ENCODE results near the gene LAMC2.
"Not testable (repeated sequence)": the region's sequence is repeated elsewhere in the genome, so short reads cannot be mapped to it uniquely, and the experiment has no call there.

Gene LAMC2

DNA sequence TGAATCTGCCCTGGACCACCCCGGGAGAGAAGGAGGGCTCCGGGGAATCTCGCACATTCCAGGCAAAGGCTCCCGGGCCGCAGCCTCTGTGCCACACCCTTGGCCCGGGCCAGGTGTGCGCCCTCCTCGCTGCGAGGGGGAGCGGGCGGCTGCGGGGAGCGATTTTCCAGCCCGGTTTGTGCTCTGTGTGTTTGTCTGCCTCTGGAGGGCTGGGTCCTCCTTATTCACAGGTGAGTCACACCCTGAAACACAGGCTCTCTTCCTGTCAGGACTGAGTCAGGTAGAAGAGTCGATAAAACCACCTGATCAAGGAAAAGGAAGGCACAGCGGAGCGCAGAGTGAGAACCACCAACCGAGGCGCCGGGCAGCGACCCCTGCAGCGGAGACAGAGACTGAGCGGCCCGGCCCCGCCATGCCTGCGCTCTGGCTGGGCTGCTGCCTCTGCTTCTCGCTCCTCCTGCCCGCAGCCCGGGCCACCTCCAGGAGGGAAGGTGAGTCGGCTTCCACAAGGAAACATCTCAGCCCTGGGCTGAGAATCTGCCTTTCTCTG lies at the start of gene LAMC2:
Gene LAMC2, plus strand, starts transcription at position 324 of the 550 bp plus-strand sequence. Its CDS starts 89 bp downstream, at position 413.
- no peak for DNase-seq

DNA sequence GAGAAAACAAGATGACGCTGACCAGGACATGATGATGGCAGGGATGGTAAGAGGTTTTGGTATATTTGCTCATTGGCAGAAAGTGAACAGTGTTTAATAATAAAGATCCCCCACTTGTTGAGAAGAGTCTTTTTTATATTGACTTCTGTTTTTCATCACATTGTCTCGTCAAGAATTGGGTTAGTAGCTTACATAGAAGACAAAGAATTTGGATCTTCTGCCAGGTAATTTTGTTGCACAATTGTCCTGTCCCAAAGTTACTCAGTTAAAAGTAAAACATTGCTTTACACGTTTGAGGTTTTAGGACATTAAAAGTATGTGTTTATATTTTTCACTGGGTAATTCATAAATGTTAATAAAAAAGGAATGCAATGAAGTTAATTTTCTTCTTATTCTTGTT lies 48.3 kb upstream of the LAMC2 start:
- no peak for DNase-seq

DNA sequence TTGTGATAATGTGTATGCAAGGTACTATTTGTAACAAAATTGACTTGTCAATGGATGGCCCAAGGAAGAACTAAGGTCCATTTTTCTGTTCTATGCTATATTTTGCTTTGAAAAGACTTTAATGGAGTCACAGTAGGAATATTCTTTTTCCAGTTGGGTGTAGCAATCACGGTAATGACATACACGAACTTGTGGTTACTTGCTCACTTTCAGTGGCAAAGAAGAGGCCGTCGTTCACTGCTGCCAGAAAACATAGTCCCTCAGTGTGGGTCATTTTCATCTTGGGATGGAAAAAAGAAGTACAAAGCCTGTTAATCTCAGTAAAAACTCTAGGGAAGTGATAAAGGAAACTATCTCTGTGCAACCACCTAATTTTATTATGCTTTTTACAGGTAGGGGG lies 47.8 kb upstream of the LAMC2 start:
- no peak for DNase-seq

DNA sequence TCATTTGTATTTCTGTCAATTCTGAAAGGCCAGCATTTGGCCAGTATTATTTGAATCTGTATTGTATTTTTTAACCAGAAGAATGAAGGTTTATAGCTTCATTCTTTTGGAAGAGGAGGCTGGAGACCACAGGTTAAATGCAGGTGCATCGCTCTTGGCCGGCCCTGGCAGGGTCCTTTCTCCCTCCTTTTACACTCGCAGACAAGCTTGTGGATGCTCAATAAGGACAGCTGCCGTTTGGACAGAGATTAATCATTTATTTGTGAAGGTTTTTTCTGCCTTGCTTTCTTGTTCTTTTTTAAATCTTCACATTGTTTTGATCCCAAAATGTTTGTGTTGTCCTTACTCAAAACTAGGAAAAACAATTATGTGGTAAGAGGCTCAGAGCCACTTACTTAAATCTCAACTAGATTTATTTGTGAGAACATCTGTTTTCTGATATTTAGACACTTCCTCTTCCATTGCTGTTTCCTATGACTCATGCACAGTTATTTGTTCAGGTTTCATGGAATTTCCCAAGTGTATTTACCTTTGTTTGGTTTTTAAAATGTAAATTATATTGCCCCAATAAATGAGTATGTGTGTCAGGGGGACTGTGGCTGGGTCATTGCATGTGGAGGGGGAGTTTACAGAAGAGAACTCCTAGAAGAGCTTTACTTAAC lies 46.7 kb upstream of the LAMC2 start:
- no peak for DNase-seq

GRCh38 chr1:183140633-183141032 lies 45.4 kb upstream of the LAMC2 start:
- DNase-seq: no peak

GRCh38 chr1:183142171-183142570 lies 43.9 kb upstream of the LAMC2 start:
- no peak for DNase-seq

GRCh38 chr1:183143576-183144315 lies 42.3 kb upstream of the LAMC2 start:
- DNase-seq: no peak

DNA sequence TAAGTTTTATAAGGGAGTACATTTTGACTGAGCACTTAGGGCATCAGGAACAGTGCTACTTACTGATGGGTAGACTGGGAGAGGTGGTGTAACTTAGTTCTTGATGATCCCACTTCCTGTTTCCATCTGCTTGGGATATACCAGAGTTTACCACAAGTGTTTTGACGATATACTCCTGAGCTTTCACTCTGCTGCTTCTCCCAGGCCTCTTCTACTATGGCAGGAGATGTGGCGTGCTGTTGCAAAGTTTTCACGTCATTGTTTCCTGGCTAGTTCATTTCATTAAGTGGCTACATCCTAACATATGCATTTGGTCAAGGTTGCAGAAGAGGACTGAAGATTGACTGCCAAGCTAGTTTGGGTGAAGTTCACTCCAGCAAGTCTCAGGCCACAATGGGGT lies 41.3 kb upstream of the LAMC2 start:
- no peak for DNase-seq

DNA sequence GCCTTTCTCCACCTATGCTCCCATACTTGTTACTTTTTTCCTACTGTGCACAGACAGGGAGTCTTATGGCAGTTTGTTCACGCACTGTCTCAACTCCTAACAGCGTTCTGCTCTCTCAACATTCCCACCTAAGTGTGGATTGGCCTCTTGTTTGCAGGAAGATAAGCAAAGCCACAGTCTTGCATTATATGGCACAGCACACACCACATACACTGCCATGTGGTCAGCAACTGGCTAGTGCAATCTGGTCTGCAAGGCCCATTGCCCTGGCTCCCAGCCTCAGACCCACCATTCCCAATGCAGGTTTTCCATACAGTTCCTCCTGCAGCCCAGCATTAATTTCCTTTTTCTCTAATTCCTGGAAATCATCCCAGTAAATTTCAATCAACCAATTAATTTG lies 38.3 kb upstream of the LAMC2 start:
- DNase-seq: no peak

- no peak for DNase-seq
These were observed 37.5 kb upstream of the LAMC2 start for GRCh38 chr1:183148599-183148998.

- no peak for DNase-seq
These were observed 36.8 kb upstream of the LAMC2 start for GRCh38 chr1:183149273-183149672.

GRCh38 chr1:183150032-183150431 lies 36.0 kb upstream of the LAMC2 start:
- not testable (repeated sequence) for DNase-seq

DNA sequence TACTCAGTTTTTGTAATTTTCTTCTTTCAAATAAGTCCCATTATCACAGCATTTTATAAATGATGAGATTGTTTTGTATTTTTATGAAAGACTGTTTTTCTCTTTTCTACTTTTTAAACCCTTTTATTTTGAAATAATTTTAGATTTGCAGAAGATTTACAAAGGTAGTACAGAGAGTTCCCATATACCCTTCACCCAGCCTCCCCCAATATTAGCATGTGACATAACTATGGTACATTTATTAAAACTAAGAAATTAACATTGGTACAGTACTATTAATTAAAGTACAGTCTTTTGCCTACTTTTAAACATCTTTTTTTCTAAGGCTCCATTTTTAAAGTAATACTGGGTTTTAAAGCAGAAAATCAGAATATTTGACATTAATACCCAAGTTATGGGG lies 35.6 kb upstream of the LAMC2 start:
- no peak for DNase-seq

DNA sequence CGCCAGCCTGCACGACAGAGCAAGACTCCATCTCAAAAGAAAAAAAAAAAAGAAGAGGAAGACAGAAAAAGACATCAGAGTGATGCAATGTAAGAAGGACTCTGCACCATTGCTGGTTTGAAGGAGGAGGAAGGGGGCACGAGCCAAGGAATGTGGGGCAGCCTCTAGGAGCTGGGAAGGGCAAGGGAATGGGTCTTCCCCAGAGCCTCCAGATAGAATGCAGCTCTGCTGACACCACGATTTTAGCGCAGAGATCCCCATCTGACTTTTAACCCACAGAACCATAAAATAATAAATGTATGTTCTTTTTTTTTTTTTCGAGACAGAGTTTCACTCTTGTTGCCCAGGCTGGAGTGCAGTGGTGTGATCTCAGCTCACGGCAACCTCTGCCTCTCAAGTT lies 33.9 kb upstream of the LAMC2 start:
- DNase-seq: no peak

- DNase-seq: no peak
These were observed 30.1 kb upstream of the LAMC2 start for GRCh38 chr1:183155939-183156338.

- no peak for DNase-seq
These were observed 26.1 kb upstream of the LAMC2 start for GRCh38 chr1:183159960-183160359.

- no peak for DNase-seq
These were observed 24.7 kb upstream of the LAMC2 start for GRCh38 chr1:183161391-183161790.

- no peak for DNase-seq
These were observed 22.7 kb upstream of the LAMC2 start for GRCh38 chr1:183163316-183163715.

DNA sequence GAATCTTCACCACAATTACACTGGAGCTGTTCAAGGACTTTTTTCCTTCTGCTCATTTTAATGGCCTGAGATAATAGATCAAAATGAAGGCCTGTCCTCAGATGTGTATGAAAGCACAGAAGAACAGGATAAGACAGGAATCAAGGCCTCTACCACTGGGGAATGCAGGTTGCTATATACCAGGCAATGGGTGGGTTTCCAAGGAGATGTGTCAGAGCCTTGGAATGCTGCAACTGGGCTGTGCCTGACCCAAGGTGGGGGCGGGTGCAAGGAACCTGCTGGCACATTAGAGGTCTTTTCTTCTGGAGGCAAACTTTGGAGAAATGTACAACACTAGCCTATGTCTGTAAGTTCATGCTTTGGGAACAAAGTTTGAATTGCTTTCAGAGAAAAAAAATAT lies 21.7 kb upstream of the LAMC2 start:
- DNase-seq: no peak

DNA sequence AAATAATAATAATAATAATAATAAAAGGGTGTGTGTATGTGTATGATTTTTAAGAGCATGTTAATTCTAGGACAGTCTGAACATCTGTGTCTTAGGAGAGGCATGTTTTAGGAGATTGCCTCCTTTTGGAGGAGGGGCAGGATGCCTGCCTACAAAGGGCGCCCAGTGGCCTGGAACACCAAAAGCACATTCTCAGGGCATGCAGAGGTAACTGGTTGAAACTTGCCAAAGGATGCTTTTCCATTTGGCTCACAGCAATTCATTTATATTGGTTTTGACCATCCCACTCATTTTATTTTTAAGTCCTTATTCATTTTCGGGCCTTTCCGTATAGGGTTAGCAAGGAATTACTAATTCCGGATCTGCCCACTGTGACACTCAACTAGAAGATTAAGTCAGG lies 21.1 kb upstream of the LAMC2 start:
- no peak for DNase-seq

DNA sequence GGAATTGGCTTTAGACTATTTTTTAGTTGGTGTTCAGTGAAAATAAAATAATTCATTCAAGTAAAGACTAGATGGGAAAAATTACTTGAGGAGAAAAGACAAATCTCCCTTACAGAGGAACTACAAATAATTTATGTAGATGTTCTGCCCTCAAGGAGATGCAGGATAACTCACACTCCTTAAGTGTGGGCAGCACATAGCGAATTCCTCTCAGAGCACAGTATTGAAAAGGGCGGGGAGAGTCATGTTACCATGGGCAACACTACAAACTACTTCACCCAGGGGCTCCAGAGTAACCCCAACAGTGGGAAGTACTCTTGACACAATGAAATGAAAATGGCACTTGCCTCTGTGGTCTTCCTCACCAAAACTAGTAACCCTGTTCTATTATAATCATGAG lies 20.6 kb upstream of the LAMC2 start:
- no peak for DNase-seq

- no peak for DNase-seq
These were observed 19.6 kb upstream of the LAMC2 start for GRCh38 chr1:183166454-183166853.

DNA sequence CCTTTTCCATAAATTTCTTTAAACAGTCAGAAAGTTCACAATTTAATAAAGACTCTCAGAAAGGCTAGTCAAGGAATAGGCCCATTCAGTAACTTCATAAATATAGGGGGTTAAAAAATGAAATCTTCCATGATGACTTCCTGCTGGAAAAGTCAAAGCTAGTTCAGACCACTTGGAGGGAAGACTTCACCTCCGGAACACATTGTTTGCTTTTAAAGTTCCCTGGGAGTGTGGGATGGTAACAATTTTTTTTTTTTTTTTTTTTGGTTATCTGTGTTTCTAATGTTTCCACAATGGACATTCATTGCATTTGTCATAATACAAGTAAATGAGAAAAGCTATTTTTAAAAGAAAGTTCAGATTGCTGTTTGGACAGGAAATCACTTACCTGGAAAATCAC lies 18.4 kb upstream of the LAMC2 start:
- no peak for DNase-seq

- no peak for DNase-seq
These were observed 17.8 kb upstream of the LAMC2 start for GRCh38 chr1:183168308-183168707.

- DNase-seq: no peak
These were observed 12.2 kb upstream of the LAMC2 start for GRCh38 chr1:183173828-183174227.
